HepG2 (cell line): ENCODE results near the gene MAPRE3. TPM values are rescaled to one million over a fixed set of nuclear protein-coding genes. Genes with fewer than 3 reads are reported as not detected.
A peak's percentile ranks its signal among the peaks of the same experiment; 100 is the strongest.

Source experiments
- JDP2 ChIP-seq: sonication (generic); formaldehyde crosslinking; IDR thresholded peaks from 2 replicates; pipeline ENCODE4 v1.8.1; 2022; ENCODE audit warnings: missing genetic modification reagents, borderline replicate concordance
- KLF11 ChIP-seq: IDR thresholded peaks from 2 replicates; pipeline ENCODE4 v1.6.1; 2016; ENCODE audit warnings: missing compliant biosample characterization
- POGZ ChIP-seq: sonication (generic); formaldehyde crosslinking; IDR thresholded peaks from 2 replicates; pipeline ENCODE4 v1.4.0; 2020; ENCODE audit warnings: mild to moderate bottlenecking, missing genetic modification reagents
- SETDB1 ChIP-seq: sonication (generic); formaldehyde crosslinking; IDR thresholded peaks from 2 replicates; pipeline ENCODE4 v1.5.1; 2020; ENCODE audit warnings: missing genetic modification reagents, mild to moderate bottlenecking, borderline replicate concordance
- ZEB1 ChIP-seq: IDR thresholded peaks from 2 replicates; pipeline ENCODE4 v1.6.1; 2012; ENCODE audit warnings: mild to moderate bottlenecking, low read depth, inconsistent platforms; ENCODE audit not compliant: insufficient replicate concordance
- ZFP1 ChIP-seq: IDR thresholded peaks from 2 replicates; pipeline ENCODE4 v1.6.1; 2016
- ZNF614 ChIP-seq: IDR thresholded peaks from 2 replicates; pipeline ENCODE4 v1.6.1; 2018; ENCODE audit warnings: missing biosample characterization, missing genetic modification reagents, inconsistent platforms, borderline replicate concordance
- ZNF646 ChIP-seq: sonication (generic); formaldehyde crosslinking; IDR thresholded peaks from 2 replicates; pipeline ENCODE4 v1.9.0; 2021; ENCODE audit warnings: mild to moderate bottlenecking, missing genetic modification reagents
- polyA plus RNA-seq, 8 experiments: library from polyadenylated mRNA; depleted of rRNA in 3 of 8; stranded (reverse) in 7 of 8; unstranded in 1 of 8; fragments of >200 nt; fragmentation: Illumina TruSeq in 4 of 8; extraction: Trizol in 4 of 8; gene quantifications; 2 replicates each; pipeline versions ENCODE4 v1.2.1 to v1.2.3, GENCODE V29; 2011 to 2016; ENCODE audit warnings: low read depth in 4 of 8, missing spikeins in 1 of 8, mixed read lengths in 1 of 8; ENCODE audit not compliant: insufficient read depth in 1 of 8
- total RNA-seq, 5 experiments: library from RNA; depleted of rRNA; stranded (reverse); fragments of >200 nt; fragmentation: Illumina TruSeq; extraction: Trizol; gene quantifications; 2 replicates each; pipeline ENCODE4 v1.2.3, GENCODE V29; 2016; ENCODE audit warnings: low read depth in 1 of 5
- TF ChIP-seq, protein P1 (sequence below): sonication (generic); formaldehyde crosslinking; IDR thresholded peaks from 2 replicates; pipeline ENCODE4 v1.5.0; 2020; ENCODE audit warnings: mild to moderate bottlenecking, missing genetic modification reagents, moderate library complexity
- TF ChIP-seq, protein P2 (sequence below), 2 experiments: sonication (generic) in 1 of 2; formaldehyde crosslinking in 1 of 2; IDR thresholded peaks; 2 replicates each; pipeline versions ENCODE4 v1.5.1 to v1.6.1; 2011 to 2020; ENCODE audit warnings: borderline replicate concordance in 1 of 2, low read depth in 1 of 2, low read length in 1 of 2, mild to moderate bottlenecking in 1 of 2, missing genetic modification reagents in 1 of 2, moderate library complexity in 1 of 2
- TF ChIP-seq, protein P3 (sequence below): sonication (generic); formaldehyde crosslinking; IDR thresholded peaks from 2 replicates; pipeline ENCODE4 v1.5.0; 2020; ENCODE audit warnings: missing genetic modification reagents, mild to moderate bottlenecking, borderline replicate concordance
- TF ChIP-seq, protein P4 (sequence below), 2 experiments: IDR thresholded peaks; 2 replicates each; pipeline ENCODE4 v1.6.1; 2011 to 2012; ENCODE audit warnings: low read length in 2 of 2, borderline replicate concordance in 1 of 2, low read depth in 1 of 2, mild to moderate bottlenecking in 1 of 2, moderate library complexity in 1 of 2

MAPRE3 gene
- total and polyA plus RNA-seq, 2 of the 13 experiments (the other 11 are each of a cell fraction or from before 2014, with no cell fraction given) = 0.31 to 0.91 TPM

DNA sequence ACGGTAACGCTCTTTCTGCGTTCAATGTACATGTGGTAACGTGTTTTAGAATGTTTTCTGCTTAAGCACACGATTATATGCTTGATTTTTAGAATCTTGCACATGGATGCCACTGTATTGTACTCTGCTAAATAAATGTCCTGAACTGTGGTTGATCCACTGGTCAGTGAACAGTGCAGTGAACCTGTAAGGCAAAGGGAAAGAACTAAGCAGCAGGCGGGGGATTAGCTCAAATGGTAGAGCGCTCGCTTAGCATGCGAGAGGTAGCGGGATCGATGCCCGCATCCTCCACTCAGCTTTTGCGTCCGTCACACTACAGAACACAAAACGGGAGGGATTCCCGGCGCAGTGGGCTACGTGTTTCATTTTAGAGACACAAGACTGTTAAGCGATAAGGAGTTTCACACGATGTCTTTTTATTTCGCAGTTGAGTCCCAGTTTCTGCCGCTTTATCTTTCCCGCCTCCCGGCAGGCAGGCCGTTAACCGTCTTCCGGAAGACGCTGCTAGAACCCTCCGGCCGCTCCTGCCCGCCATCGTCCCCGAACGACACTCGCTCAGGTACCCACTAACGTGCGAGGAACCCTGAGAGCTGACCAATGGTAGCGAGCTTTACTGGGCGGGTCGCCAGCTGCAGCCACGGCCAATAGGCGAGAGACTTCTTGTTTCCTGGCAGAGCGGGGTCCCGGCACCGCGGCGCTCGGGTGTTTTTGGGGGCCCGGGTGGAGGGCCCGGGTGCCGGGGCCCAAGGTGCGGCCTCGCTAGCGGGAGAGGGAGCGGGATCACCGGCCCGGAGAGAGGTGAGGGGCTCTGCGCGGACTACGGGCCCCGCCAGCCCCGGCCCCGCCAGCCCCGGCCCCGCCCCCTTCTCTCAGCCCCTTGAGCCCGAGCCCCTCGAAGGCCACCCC lies 80.8 kb downstream of the MAPRE3 start, which contains the start of gene AGBL5 (continued):
- TF ChIP-seq, protein P1, sequence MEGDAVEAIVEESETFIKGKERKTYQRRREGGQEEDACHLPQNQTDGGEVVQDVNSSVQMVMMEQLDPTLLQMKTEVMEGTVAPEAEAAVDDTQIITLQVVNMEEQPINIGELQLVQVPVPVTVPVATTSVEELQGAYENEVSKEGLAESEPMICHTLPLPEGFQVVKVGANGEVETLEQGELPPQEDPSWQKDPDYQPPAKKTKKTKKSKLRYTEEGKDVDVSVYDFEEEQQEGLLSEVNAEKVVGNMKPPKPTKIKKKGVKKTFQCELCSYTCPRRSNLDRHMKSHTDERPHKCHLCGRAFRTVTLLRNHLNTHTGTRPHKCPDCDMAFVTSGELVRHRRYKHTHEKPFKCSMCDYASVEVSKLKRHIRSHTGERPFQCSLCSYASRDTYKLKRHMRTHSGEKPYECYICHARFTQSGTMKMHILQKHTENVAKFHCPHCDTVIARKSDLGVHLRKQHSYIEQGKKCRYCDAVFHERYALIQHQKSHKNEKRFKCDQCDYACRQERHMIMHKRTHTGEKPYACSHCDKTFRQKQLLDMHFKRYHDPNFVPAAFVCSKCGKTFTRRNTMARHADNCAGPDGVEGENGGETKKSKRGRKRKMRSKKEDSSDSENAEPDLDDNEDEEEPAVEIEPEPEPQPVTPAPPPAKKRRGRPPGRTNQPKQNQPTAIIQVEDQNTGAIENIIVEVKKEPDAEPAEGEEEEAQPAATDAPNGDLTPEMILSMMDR (CRISPR knock-in tag) = no peak
- TF ChIP-seq KLF11 (CRISPR knock-in tag) (peak; percentile 96), JDP2 (CRISPR knock-in tag) (no peak; the same call in 1 of the 2 replicates), SETDB1 (CRISPR knock-in tag) (no peak), ZFP1 (CRISPR knock-in tag) (peak; percentile 91), ZNF614 (CRISPR knock-in tag) (peak; percentile 81), POGZ (CRISPR knock-in tag) (no peak), ZNF646 (CRISPR knock-in tag) (no peak), ZEB1 (peak; percentile 8)
- TF ChIP-seq, protein P2, sequence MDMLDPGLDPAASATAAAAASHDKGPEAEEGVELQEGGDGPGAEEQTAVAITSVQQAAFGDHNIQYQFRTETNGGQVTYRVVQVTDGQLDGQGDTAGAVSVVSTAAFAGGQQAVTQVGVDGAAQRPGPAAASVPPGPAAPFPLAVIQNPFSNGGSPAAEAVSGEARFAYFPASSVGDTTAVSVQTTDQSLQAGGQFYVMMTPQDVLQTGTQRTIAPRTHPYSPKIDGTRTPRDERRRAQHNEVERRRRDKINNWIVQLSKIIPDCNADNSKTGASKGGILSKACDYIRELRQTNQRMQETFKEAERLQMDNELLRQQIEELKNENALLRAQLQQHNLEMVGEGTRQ (IDR thresholded peaks at IDR 0.05; ENCODE audit: low read depth, low read length) = no peak
- TF ChIP-seq, protein P2 (CRISPR knock-in tag; IDR thresholded peaks at IDR 0.05; ENCODE audit: borderline replicate concordance) = no peak
- TF ChIP-seq, protein P3, sequence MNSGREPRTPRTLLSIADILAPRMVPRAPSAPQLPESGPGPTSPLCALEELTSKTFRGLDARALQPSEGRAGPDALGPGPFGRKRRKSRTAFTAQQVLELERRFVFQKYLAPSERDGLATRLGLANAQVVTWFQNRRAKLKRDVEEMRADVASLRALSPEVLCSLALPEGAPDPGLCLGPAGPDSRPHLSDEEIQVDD (CRISPR knock-in tag) = peak; percentile 41; the same call in 1 of the 2 replicates
- TF ChIP-seq, protein P4, sequence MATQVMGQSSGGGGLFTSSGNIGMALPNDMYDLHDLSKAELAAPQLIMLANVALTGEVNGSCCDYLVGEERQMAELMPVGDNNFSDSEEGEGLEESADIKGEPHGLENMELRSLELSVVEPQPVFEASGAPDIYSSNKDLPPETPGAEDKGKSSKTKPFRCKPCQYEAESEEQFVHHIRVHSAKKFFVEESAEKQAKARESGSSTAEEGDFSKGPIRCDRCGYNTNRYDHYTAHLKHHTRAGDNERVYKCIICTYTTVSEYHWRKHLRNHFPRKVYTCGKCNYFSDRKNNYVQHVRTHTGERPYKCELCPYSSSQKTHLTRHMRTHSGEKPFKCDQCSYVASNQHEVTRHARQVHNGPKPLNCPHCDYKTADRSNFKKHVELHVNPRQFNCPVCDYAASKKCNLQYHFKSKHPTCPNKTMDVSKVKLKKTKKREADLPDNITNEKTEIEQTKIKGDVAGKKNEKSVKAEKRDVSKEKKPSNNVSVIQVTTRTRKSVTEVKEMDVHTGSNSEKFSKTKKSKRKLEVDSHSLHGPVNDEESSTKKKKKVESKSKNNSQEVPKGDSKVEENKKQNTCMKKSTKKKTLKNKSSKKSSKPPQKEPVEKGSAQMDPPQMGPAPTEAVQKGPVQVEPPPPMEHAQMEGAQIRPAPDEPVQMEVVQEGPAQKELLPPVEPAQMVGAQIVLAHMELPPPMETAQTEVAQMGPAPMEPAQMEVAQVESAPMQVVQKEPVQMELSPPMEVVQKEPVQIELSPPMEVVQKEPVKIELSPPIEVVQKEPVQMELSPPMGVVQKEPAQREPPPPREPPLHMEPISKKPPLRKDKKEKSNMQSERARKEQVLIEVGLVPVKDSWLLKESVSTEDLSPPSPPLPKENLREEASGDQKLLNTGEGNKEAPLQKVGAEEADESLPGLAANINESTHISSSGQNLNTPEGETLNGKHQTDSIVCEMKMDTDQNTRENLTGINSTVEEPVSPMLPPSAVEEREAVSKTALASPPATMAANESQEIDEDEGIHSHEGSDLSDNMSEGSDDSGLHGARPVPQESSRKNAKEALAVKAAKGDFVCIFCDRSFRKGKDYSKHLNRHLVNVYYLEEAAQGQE (IDR thresholded peaks at IDR 0.05; ENCODE audit: borderline replicate concordance in 1 of 2, low read depth in 1 of 2, low read length in 2 of 2) = no peak
